Central memory CD8-positive, alpha-beta T cell (primary cell): ENCODE results near the gene IL33.

Experiments used
- ATAC-seq: fragments of 150-1000 bp; cut with Tn5 transposase; replicated peaks from 2 replicates; pipeline ENCODE4 v1.10.0; 2022; ENCODE audit warnings: mild to moderate bottlenecking, moderate FRiP score, moderate number of reproducible peaks; ENCODE audit not compliant: poor library complexity, severe bottlenecking; ENCODE audit errors: extremely low read depth
- DNase-seq, 2 donors: peaks; one replicate each; pipeline ENCODE4 v3.0.0; 2021; ENCODE audit warnings: low spot score in 2 of 2
- H3K27ac Mint-ChIP-seq: one replicate; pipeline ENCODE4 v1.8.0; 2022; ENCODE audit warnings: low read depth, mild to moderate bottlenecking, moderate library complexity, mixed read lengths
- H3K27me3 Mint-ChIP-seq: one replicate; pipeline ENCODE4 v1.8.0; 2022; ENCODE audit warnings: mixed read lengths
- H3K36me3 Mint-ChIP-seq: one replicate; pipeline ENCODE4 v1.8.0; 2022; ENCODE audit warnings: mild to moderate bottlenecking, moderate library complexity, mixed read lengths; ENCODE audit not compliant: insufficient read depth
- H3K4me1 Mint-ChIP-seq: one replicate; pipeline ENCODE4 v1.8.0; 2022; ENCODE audit warnings: mixed read lengths
- H3K4me3 Mint-ChIP-seq: one replicate; pipeline ENCODE4 v1.8.0; 2022; ENCODE audit warnings: mild to moderate bottlenecking, moderate library complexity, mixed read lengths
- H3K9me3 Mint-ChIP-seq: one replicate; pipeline ENCODE4 v1.8.0; 2022; ENCODE audit warnings: mixed read lengths

Gene IL33

GRCh38 chr9:6268826-6269397 lies 53.3 kb downstream of the IL33 start:
- Mint-ChIP-seq H3K27ac (no peak overlapping the region), H3K4me1 (no peaks in the 10 kb centered on the region), H3K4me3 (no peak overlapping the region), H3K27me3 (peaks cover 50% of the 10 kb centered on the region), H3K36me3 (peaks cover 1% of the 10 kb centered on the region), H3K9me3 (no peaks in the 10 kb centered on the region)
- ATAC-seq = no peak
- no peak for DNase-seq

DNA sequence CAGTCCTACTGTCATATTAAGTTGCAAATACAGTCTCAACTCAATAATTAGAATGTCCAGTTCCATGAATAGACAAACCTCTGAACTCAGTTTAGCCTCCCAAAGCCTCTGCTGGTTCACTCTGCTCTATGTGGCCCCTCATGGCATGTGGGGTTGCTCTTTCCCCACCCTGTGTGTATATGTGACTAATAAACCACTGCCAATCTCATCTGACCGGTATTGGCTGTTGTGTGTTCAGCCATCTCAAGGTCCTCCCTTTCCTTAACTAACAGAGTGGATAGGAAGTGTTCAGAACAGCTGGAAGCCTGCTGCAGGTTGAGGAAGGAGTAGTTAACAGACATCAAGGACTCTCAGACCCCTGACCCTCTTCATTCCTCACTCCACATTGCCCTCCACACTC lies 55.3 kb downstream of the IL33 start:
- Mint-ChIP-seq H3K4me3 (no peak overlapping the region), H3K9me3 (no peaks in the 10 kb centered on the region), H3K27me3 (peaks cover 47% of the 10 kb centered on the region), H3K36me3 (peaks cover under 1% of the 10 kb centered on the region), H3K4me1 (no peaks in the 10 kb centered on the region), H3K27ac (no peak overlapping the region)
- DNase-seq = no peak
- ATAC-seq = no peak

GRCh38 chr9:6271508-6272228 lies 56.1 kb downstream of the IL33 start:
- no peaks in the 10 kb centered on the region for H3K36me3 Mint-ChIP-seq
- peaks cover 39% of the 10 kb centered on the region for H3K27me3 Mint-ChIP-seq
- no peaks in the 10 kb centered on the region for H3K9me3 Mint-ChIP-seq
- no peaks in the 10 kb centered on the region for H3K4me1 Mint-ChIP-seq
- no peak overlapping the region for H3K4me3 Mint-ChIP-seq
- H3K27ac Mint-ChIP-seq = no peak overlapping the region
- DNase-seq (no peak), ATAC-seq (no peak)

DNA sequence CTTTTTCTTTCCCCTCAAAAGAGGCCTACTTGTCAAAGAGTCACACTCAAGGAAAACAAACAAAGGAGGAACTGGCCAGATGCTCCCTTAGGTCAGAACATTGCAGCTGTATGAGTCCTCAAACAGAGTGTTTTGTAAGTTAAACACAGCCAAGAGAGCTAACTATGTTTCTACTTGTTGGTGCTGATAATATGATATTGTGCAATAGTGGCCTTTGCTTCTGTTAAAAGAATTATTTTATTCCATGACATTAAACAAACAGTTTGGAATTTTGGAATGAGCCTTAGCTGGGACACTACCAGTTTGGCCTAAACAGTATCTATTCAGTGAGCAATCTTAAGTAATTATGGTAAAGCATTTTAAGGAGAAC lies 56.6 kb downstream of the IL33 start:
- Mint-ChIP-seq H3K4me1 (no peaks in the 10 kb centered on the region), H3K4me3 (no peak overlapping the region), H3K27ac (no peak overlapping the region), H3K27me3 (peaks cover 34% of the 10 kb centered on the region), H3K9me3 (no peaks in the 10 kb centered on the region), H3K36me3 (no peaks in the 10 kb centered on the region)
- ATAC-seq (no peak), DNase-seq (no peak)

GRCh38 chr9:6277417-6277816 lies 61.8 kb downstream of the IL33 start:
- Mint-ChIP-seq H3K36me3 (no peaks in the 10 kb centered on the region), H3K27ac (no peak overlapping the region), H3K4me1 (no peaks in the 10 kb centered on the region), H3K27me3 (peaks cover 3% of the 10 kb centered on the region), H3K9me3 (no peaks in the 10 kb centered on the region), H3K4me3 (no peak overlapping the region)
- DNase-seq = no peak
- no peak for ATAC-seq

DNA sequence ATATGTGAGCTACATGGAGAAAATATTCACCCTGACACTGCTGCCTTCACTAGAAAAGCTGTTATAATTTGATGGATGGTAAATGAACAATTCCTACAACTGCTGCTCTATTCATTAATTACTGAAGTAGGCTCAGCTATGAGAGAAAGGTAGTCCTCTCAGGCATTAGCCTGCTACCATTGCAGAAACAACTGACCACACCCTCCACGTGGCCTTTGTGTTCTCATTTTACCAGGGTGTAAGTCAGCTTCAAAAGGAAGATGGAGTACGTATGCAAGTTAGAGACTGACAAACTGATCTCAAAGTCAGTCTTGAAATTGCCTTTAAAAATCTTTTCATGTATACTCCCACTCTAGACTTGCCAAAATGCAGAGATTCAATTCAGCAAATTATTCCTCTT lies 86.3 kb downstream of the IL33 start:
- Mint-ChIP-seq H3K27me3 (peaks cover 47% of the 10 kb centered on the region), H3K4me3 (no peak overlapping the region), H3K4me1 (no peaks in the 10 kb centered on the region), H3K9me3 (no peaks in the 10 kb centered on the region), H3K36me3 (no peaks in the 10 kb centered on the region), H3K27ac (no peak overlapping the region)
- no peak for ATAC-seq
- no peak for DNase-seq

GRCh38 chr9:6302417-6302816 lies 86.8 kb downstream of the IL33 start:
- Mint-ChIP-seq H3K36me3 (no peaks in the 10 kb centered on the region), H3K4me3 (no peak overlapping the region), H3K27ac (no peak overlapping the region), H3K27me3 (peaks cover 48% of the 10 kb centered on the region), H3K4me1 (no peaks in the 10 kb centered on the region), H3K9me3 (no peaks in the 10 kb centered on the region)
- ATAC-seq = no peak
- DNase-seq = no peak

- Mint-ChIP-seq H3K4me3 (no peak overlapping the region), H3K36me3 (no peaks in the 10 kb centered on the region), H3K27ac (no peak overlapping the region), H3K27me3 (peaks cover 37% of the 10 kb centered on the region), H3K4me1 (no peaks in the 10 kb centered on the region), H3K9me3 (no peaks in the 10 kb centered on the region)
- ATAC-seq (no peak), DNase-seq (no peak)
These were observed 88.6 kb downstream of the IL33 start for GRCh38 chr9:6304232-6304631.

GRCh38 chr9:6305954-6306563 lies 90.5 kb downstream of the IL33 start:
- peaks cover 37% of the 10 kb centered on the region for H3K27me3 Mint-ChIP-seq
- H3K4me3 Mint-ChIP-seq = no peak overlapping the region
- no peaks in the 10 kb centered on the region for H3K4me1 Mint-ChIP-seq
- H3K36me3 Mint-ChIP-seq = no peaks in the 10 kb centered on the region
- H3K9me3 Mint-ChIP-seq = no peaks in the 10 kb centered on the region
- no peak for DNase-seq
- no peak for ATAC-seq
- no peak overlapping the region for H3K27ac Mint-ChIP-seq
